ENCODE results near the gene N4BP2L2. TPM values are rescaled to one million over a fixed set of nuclear protein-coding genes. Genes with fewer than 3 reads are reported as not detected.

N4BP2L2 gene
- 91.2 and 92.9 TPM in 2 replicates for total RNA-seq

GRCh38 chr13:32538621-32539246 lies at the start of gene N4BP2L2:
TSS of gene N4BP2L2 (minus strand) at chr13:32538795. CDS start at chr13:32537027, 1,768 bp downstream.

GRCh38 chr13:32586080-32586900 lies 47.7 kb upstream of the N4BP2L2 start, which contains the start of gene PDS5B:
TSS of gene PDS5B (plus strand) at chr13:32586452. CDS start at chr13:32648773, 62,321 bp downstream.

GRCh38 chr13:32427852-32428580 lies 110.6 kb downstream of the N4BP2L2 start, which contains the start of gene N4BP2L1:
TSS of gene N4BP2L1 (minus strand) at chr13:32428130. CDS start at chr13:32428082, 48 bp downstream.

Other genes starting within 250 kb of the N4BP2L2 start
- not detected in 2 replicates for gene ZAR1L, start 223.4 kb downstream of the N4BP2L2 start, total RNA-seq
- gene BRCA2, start 223.3 kb downstream of the N4BP2L2 start, total RNA-seq, result 1.6 and 3.1 TPM in 2 replicates
- 2.8 and 5.5 TPM in 2 replicates for gene N4BP2L1, start 110.7 kb downstream of the N4BP2L2 start, total RNA-seq
- 22.9 and 34.5 TPM in 2 replicates for gene PDS5B, start 47.7 kb upstream of the N4BP2L2 start, total RNA-seq